Type B pancreatic cell (in vitro differentiated cells): ENCODE results near the gene FAM98A. TPM values are rescaled to one million over a fixed set of nuclear protein-coding genes. Genes with fewer than 3 reads are reported as not detected.

Experiments used
- DNase-seq: peaks from one replicate; pipeline ENCODE4 v3.0.0; 2021; ENCODE audit warnings: mixed read lengths; ENCODE audit not compliant: unreplicated experiment; ENCODE audit errors: extremely low spot score
- H3K27ac Mint-ChIP-seq: 2 replicates; pipeline ENCODE4 v1.8.0; 2021; ENCODE audit warnings: mild to moderate bottlenecking, mixed read lengths
- H3K27me3 Mint-ChIP-seq: 2 replicates; pipeline ENCODE4 v1.8.0; 2021; ENCODE audit warnings: mixed read lengths
- H3K36me3 Mint-ChIP-seq: 2 replicates; pipeline ENCODE4 v1.8.0; 2021; ENCODE audit warnings: mixed read lengths
- H3K4me1 Mint-ChIP-seq: one replicate; pipeline ENCODE4 v1.8.0; 2021; ENCODE audit warnings: mixed read lengths; ENCODE audit not compliant: unreplicated experiment
- H3K4me3 Mint-ChIP-seq: 2 replicates; pipeline ENCODE4 v1.8.0; 2021; ENCODE audit warnings: mild to moderate bottlenecking, mixed read lengths
- H3K9me3 Mint-ChIP-seq: 2 replicates; pipeline ENCODE4 v1.8.0; 2021; ENCODE audit warnings: mixed read lengths
- CTCF ChIP-seq: fragments of 200-600 bp; sonication (generic); conservative IDR thresholded peaks from 2 replicates; pipeline ENCODE4 v1.5.0; 2021; ENCODE audit warnings: antibody characterized with exemption, mild to moderate bottlenecking
- total RNA-seq: library from RNA; stranded (reverse); gene quantifications from 2 replicates; pipeline ENCODE4 v1.2.1, GENCODE V29; 2021; ENCODE audit warnings: low replicate concordance

FAM98A gene
- total RNA-seq, 1 donor from 2014 or later: 41.3 TPM

GRCh38 chr2:33573657-33574056 lies 25.4 kb downstream of the FAM98A start:
- TF ChIP-seq CTCF: no peak
- Mint-ChIP-seq H3K9me3 (no peaks in the 10 kb centered on the region), H3K27ac (no peak overlapping the region), H3K27me3 (no peaks in the 10 kb centered on the region), H3K4me1 (no peaks in the 10 kb centered on the region), H3K36me3 (no peaks in the 10 kb centered on the region), H3K4me3 (no peak overlapping the region)
- no peak for DNase-seq

GRCh38 chr2:33570681-33571080 lies 28.4 kb downstream of the FAM98A start:
- Mint-ChIP-seq H3K27me3 (no peaks in the 10 kb centered on the region), H3K36me3 (no peaks in the 10 kb centered on the region), H3K4me1 (peaks cover 5% of the 10 kb centered on the region), H3K27ac (no peak overlapping the region), H3K9me3 (no peaks in the 10 kb centered on the region), H3K4me3 (no peak overlapping the region)
- no peak for TF ChIP-seq CTCF
- no peak for DNase-seq

GRCh38 chr2:33561872-33562271 lies 37.2 kb downstream of the FAM98A start:
- Mint-ChIP-seq H3K9me3 (no peaks in the 10 kb centered on the region), H3K27ac (no peak overlapping the region), H3K4me1 (peaks cover 7% of the 10 kb centered on the region), H3K4me3 (no peak overlapping the region), H3K27me3 (no peaks in the 10 kb centered on the region), H3K36me3 (no peaks in the 10 kb centered on the region)
- no peak for TF ChIP-seq CTCF
- no peak for DNase-seq

GRCh38 chr2:33560017-33560416 lies 39.1 kb downstream of the FAM98A start:
- H3K9me3 Mint-ChIP-seq: no peaks in the 10 kb centered on the region
- H3K36me3 Mint-ChIP-seq: no peaks in the 10 kb centered on the region
- no peaks in the 10 kb centered on the region for H3K27me3 Mint-ChIP-seq
- DNase-seq: no peak
- no peak overlapping the region for H3K27ac Mint-ChIP-seq
- no peak for TF ChIP-seq CTCF
- peaks cover 11% of the 10 kb centered on the region for H3K4me1 Mint-ChIP-seq
- H3K4me3 Mint-ChIP-seq: no peak overlapping the region

GRCh38 chr2:33559328-33559727 lies 39.8 kb downstream of the FAM98A start:
- no peak for DNase-seq
- H3K36me3 Mint-ChIP-seq: no peaks in the 10 kb centered on the region
- peaks cover 15% of the 10 kb centered on the region for H3K4me1 Mint-ChIP-seq
- H3K9me3 Mint-ChIP-seq: no peaks in the 10 kb centered on the region
- no peak for TF ChIP-seq CTCF
- H3K4me3 Mint-ChIP-seq: no peak overlapping the region
- no peak overlapping the region for H3K27ac Mint-ChIP-seq
- H3K27me3 Mint-ChIP-seq: no peaks in the 10 kb centered on the region

GRCh38 chr2:33555681-33556080 lies 43.4 kb downstream of the FAM98A start:
- peaks cover 15% of the 10 kb centered on the region for H3K4me1 Mint-ChIP-seq

More at GRCh38 chr2:33555681-33556080, 43.4 kb downstream of the FAM98A start:
- no peaks in the 10 kb centered on the region for H3K27me3 Mint-ChIP-seq
- H3K27ac Mint-ChIP-seq: no peak overlapping the region
- no peaks in the 10 kb centered on the region for H3K36me3 Mint-ChIP-seq
- no peak for TF ChIP-seq CTCF
- no peak overlapping the region for H3K4me3 Mint-ChIP-seq
- DNase-seq: no peak
- H3K9me3 Mint-ChIP-seq: no peaks in the 10 kb centered on the region
